GM12878 (cell line): ENCODE results near the gene RBBP8NL. TPM values are rescaled to one million over a fixed set of nuclear protein-coding genes. Genes with fewer than 3 reads are reported as not detected.

Source experiments
- ATAC-seq: fragments of 200-7000 bp; cut with Tn5 transposase; 3 replicates; pipeline ENCODE4 v1.9.1; 2020; ENCODE audit warnings: mild to moderate bottlenecking, moderate library complexity
- BruUV-seq: library from RNA; stranded (reverse); fragments of 400-500 nt; replicated peaks from 2 replicates; lab custom pipeline; 2021; lab: Mats Ljungman, UMichigan
- CTCF ChIA-PET: fragments of 300-600 bp; sonication (Branson Sonifier 250); formaldehyde crosslinking; extraction: SDS; loops from one replicate; lab custom pipeline; 2021; ENCODE audit warnings: inconsistent platforms; lab: Yijun Ruan, JAX
- POLR2A ChIA-PET: fragments of 350-600 bp; formaldehyde crosslinking; extraction: SDS; loops from one replicate; lab custom pipeline; 2021; ENCODE audit warnings: inconsistent platforms; lab: Charles Lee
- RAD21 ChIA-PET: fragments of 300-600 bp; sonication (Branson Sonifier 250); formaldehyde crosslinking; loops from one replicate; lab custom pipeline; 2023; ENCODE audit warnings: antibody characterized with exemption; ENCODE audit not compliant: unreplicated experiment; lab: Charles Lee
- SMC1A ChIA-PET: fragments of 300-600 bp; sonication (Branson Sonifier 250); formaldehyde crosslinking; loops from one replicate; lab custom pipeline; 2023; ENCODE audit not compliant: unreplicated experiment, uncharacterized antibody; lab: Charles Lee
- DNase-seq: peaks from one replicate; pipeline ENCODE4 v3.0.0-alpha.2; 2011; ENCODE audit warnings: low read depth, low spot score
- FAIRE-seq: peaks from 3 replicates; lab custom pipeline; 2011; peaks lifted over from hg19 to GRCh38; lab: Jason Lieb, UNC
- H2AFZ ChIP-seq: 2 replicates; pipeline ENCODE4 v1.6.0; 2011; ENCODE audit warnings: low read depth, low read length, control low read depth; ENCODE audit not compliant: control insufficient read depth
- H3K27ac ChIP-seq: 2 replicates; pipeline ENCODE4 v1.5.1; 2011; ENCODE audit warnings: control low read depth; ENCODE audit not compliant: control insufficient read depth, insufficient read depth
- H3K27me3 ChIP-seq, 2 experiments: replicated peaks in 1 of 2; 2 replicates each; pipeline versions ENCODE4 v1.6.0 to v1.6.1; 2011; ENCODE audit warnings: low read length in 1 of 2; ENCODE audit not compliant: control insufficient read depth in 2 of 2, insufficient read depth in 2 of 2
- H3K36me3 ChIP-seq, 2 experiments: 2 replicates each; pipeline ENCODE4 v1.5.1; 2011; ENCODE audit warnings: low read length in 1 of 2; ENCODE audit not compliant: control insufficient read depth in 2 of 2, insufficient read depth in 2 of 2
- H3K4me1 ChIP-seq: 2 replicates; pipeline ENCODE4 v1.6.1; 2011; ENCODE audit warnings: mild to moderate bottlenecking, low read length, moderate library complexity, mixed read lengths; ENCODE audit not compliant: control insufficient read depth, insufficient read depth
- H3K4me2 ChIP-seq: 2 replicates; pipeline ENCODE4 v1.6.0; 2011; ENCODE audit warnings: control low read depth; ENCODE audit not compliant: control insufficient read depth, insufficient read depth
- H3K4me3 ChIP-seq: fragments of 200-600 bp; sonication (generic); 2 replicates; pipeline ENCODE4 v1.5.1; 2016
- H3K79me2 ChIP-seq: 2 replicates; pipeline ENCODE4 v1.6.0; 2011; ENCODE audit warnings: low read length; ENCODE audit not compliant: control insufficient read depth, insufficient read depth
- H3K9ac ChIP-seq: 2 replicates; pipeline ENCODE4 v1.8.0; 2011; ENCODE audit warnings: low read length, control low read depth, mixed read lengths; ENCODE audit not compliant: control insufficient read depth, insufficient read depth
- H3K9me3 ChIP-seq: replicated peaks from 3 replicates; pipeline ENCODE4 v1.5.1; 2011; ENCODE audit warnings: mild to moderate bottlenecking, low read length; ENCODE audit not compliant: control insufficient read depth, insufficient read depth
- H4K20me1 ChIP-seq: 2 replicates; pipeline ENCODE4 v1.6.0; 2011; ENCODE audit not compliant: control insufficient read depth, insufficient read depth
- ATF2 ChIP-seq: IDR thresholded peaks from 2 replicates; pipeline ENCODE4 v1.6.1; 2012; ENCODE audit warnings: low read length, inconsistent platforms
- BHLHE40 ChIP-seq, 2 experiments: fragments of 450-650 bp in 1 of 2; IDR thresholded peaks; 2 replicates each; pipeline ENCODE4 v1.6.1; 2011 to 2017; ENCODE audit warnings: low read depth in 2 of 2, borderline replicate concordance in 1 of 2, improper control_type of control experiment in 1 of 2, low read length in 1 of 2, mild to moderate bottlenecking in 1 of 2
- CBX3 ChIP-seq: fragments of 200-600 bp; sonication (generic); IDR thresholded peaks from 2 replicates; pipeline ENCODE4 v1.6.1; 2016; ENCODE audit warnings: low read depth, borderline replicate concordance
- KDM1A ChIP-seq: fragments of 200-600 bp; sonication (generic); IDR thresholded peaks from 2 replicates; pipeline ENCODE4 v1.6.1; 2016; ENCODE audit warnings: borderline replicate concordance
- NFYA ChIP-seq: IDR thresholded peaks from 2 replicates; pipeline ENCODE4 v1.6.1; 2011; ENCODE audit warnings: low read depth, mild to moderate bottlenecking, low read length, improper control_type of control experiment, borderline replicate concordance
- NKRF ChIP-seq: fragments of 450-650 bp; conservative IDR thresholded peaks from 2 replicates; pipeline ENCODE4 v1.6.1; 2017; ENCODE audit warnings: mild to moderate bottlenecking, moderate library complexity
- NR2F1 ChIP-seq: fragments of 450-650 bp; conservative IDR thresholded peaks from 2 replicates; pipeline ENCODE4 v1.6.1; 2017; ENCODE audit warnings: mild to moderate bottlenecking
- NRF1 ChIP-seq: conservative IDR thresholded peaks from 2 replicates; pipeline ENCODE4 v1.6.1; 2011; ENCODE audit warnings: mild to moderate bottlenecking, low read depth, low read length, improper control_type of control experiment
- PAX5 ChIP-seq: IDR thresholded peaks from 2 replicates; pipeline ENCODE4 v1.6.1; 2011; ENCODE audit warnings: low read depth, low read length, borderline replicate concordance
- PBX3 ChIP-seq: IDR thresholded peaks from 2 replicates; pipeline ENCODE4 v1.6.1; 2011; ENCODE audit warnings: mild to moderate bottlenecking, low read depth, low read length, moderate library complexity; ENCODE audit not compliant: insufficient replicate concordance
- SIX5 ChIP-seq: IDR thresholded peaks from 2 replicates; pipeline ENCODE4 v1.6.1; 2011; ENCODE audit warnings: mild to moderate bottlenecking, low read depth, low read length, moderate library complexity; ENCODE audit not compliant: severe bottlenecking
- TCF12 ChIP-seq: IDR thresholded peaks from 2 replicates; pipeline ENCODE4 v1.6.1; 2011; ENCODE audit warnings: low read depth, mild to moderate bottlenecking, low read length
- TCF3 ChIP-seq: IDR thresholded peaks from 2 replicates; pipeline ENCODE4 v1.6.1; 2012; ENCODE audit warnings: low read depth, mild to moderate bottlenecking, low read length, borderline replicate concordance; ENCODE audit not compliant: insufficient read depth
- YY1 ChIP-seq: IDR thresholded peaks from 2 replicates; pipeline ENCODE4 v1.6.1; 2011; ENCODE audit warnings: low read depth, mild to moderate bottlenecking, low read length
- WGBS: methylation state at CpG from one replicate; pipeline ENCODE4 v1.1.6; 2016; ENCODE audit warnings: low lambda C conversion rate; ENCODE audit not compliant: insufficient replicate concordance, insufficient coverage; ENCODE audit errors: missing lambda C conversion rate; 5-methylcytosine and 5-hydroxymethylcytosine counted together
- in situ Hi-C: fragments of 300-500 bp; cut with MboI; formaldehyde crosslinking; loops from 9 replicates; pipeline ENCODE4 v1.14.3; 2018; ENCODE audit warnings: mixed read lengths
- intact Hi-C: fragments of 100-400 bp; cut with micrococcal nuclease; formaldehyde crosslinking; loops from one replicate; pipeline ENCODE4 v1.14.2; 2022; ENCODE audit not compliant: unreplicated experiment
- polyA plus RNA-seq, 11 experiments: library from polyadenylated mRNA; depleted of rRNA in 4 of 11; unstranded in 6 of 11; stranded (reverse) in 5 of 11; fragments of >200 nt; fragmentation: Nextera tagmentation in 4 of 11; fragmentation: Illumina TruSeq in 1 of 11; extraction: Ambion mirVana in 4 of 11; extraction: Trizol in 1 of 11; gene quantifications; 1 replicate in 1 of 11; 2 replicates in 10 of 11; pipeline versions ENCODE4 v1.2.1 to v1.2.3, GENCODE V29; 2011 to 2016; ENCODE audit warnings: inconsistent platforms in 2 of 11, missing spikeins in 2 of 11, low read depth in 1 of 11
- total RNA-seq, 4 experiments: library from RNA; depleted of rRNA in 3 of 4; stranded (reverse); fragments of >200 nt in 3 of 4; fragmentation: Illumina TruSeq in 1 of 4; extraction: Trizol in 1 of 4; gene quantifications; 2 replicates each; pipeline versions ENCODE4 v1.2.1 to v1.2.3, GENCODE V29; 2013 to 2021

Gene RBBP8NL
- total and polyA plus RNA-seq, 10 of the 15 experiments (the other 5 are each of a cell fraction or from before 2014, with no cell fraction given): not detected

- Histone ChIP-seq H3K27ac (no peak overlapping the region), H3K4me3 (no peak overlapping the region), H3K79me2 (no peaks in the 10 kb centered on the region), H3K36me3 (no peaks in the 10 kb centered on the region), H3K4me2 (no peak overlapping the region), H3K4me1 (peaks cover 5% of the 10 kb centered on the region), H3K9me3 (no peaks in the 10 kb centered on the region), H4K20me1 (no peaks in the 10 kb centered on the region), H2AFZ (no peak overlapping the region), H3K9ac (no peak overlapping the region), H3K27me3 (peaks cover 4 to 15% of the 10 kb centered on the region in 2 experiments)
- intact Hi-C loops: no loop called here
- DNase-seq (no peak), FAIRE-seq (no peak), ATAC-seq (no peak)
- SMC1A ChIA-PET: no interaction called here
- 33% methylated on average over 17 of the region's 19 CpGs for WGBS
- CTCF ChIA-PET: no interaction called here
- RAD21 ChIA-PET: no interaction called here
- no TSS peak for BruUV-seq
- in situ Hi-C loops: no loop called here
- no peak for TF ChIP-seq NRF1
- no peak for TF ChIP-seq NKRF
- TF ChIP-seq NFYA: no peak
- TF ChIP-seq TCF12: peak; percentile 78; the same call in 1 of the 2 replicates
- peak in 1 of 2 experiments; percentile 18; a peak in 1 of 4 replicates for TF ChIP-seq BHLHE40 (IDR thresholded peaks at IDR 0.05; ENCODE audit: borderline replicate concordance in 1 of 2, low read depth in 2 of 2, low read length in 1 of 2)
- no peak for TF ChIP-seq SIX5
- no peak for TF ChIP-seq YY1
- no peak for TF ChIP-seq KDM1A
- 0 out of 2 replicates have a peak, but pooled peaks have one; percentile 25 for TF ChIP-seq TCF3
- no peak for TF ChIP-seq CBX3
- TF ChIP-seq NR2F1: peak; percentile 82
- no peak for TF ChIP-seq ATF2
- TF ChIP-seq PBX3: no peak
- no peak for TF ChIP-seq PAX5
- POLR2A ChIA-PET: no interaction called here
These were observed 57.1 kb downstream of the RBBP8NL start for GRCh38 chr20:62370115-62370806.
